Heart left ventricle (tissue), 16 donors: ENCODE measurements around the gene ADAP2. TPM values are rescaled to one million over a fixed set of nuclear protein-coding genes. Genes with fewer than 3 reads are reported as not detected.
A peak's percentile ranks its signal among the peaks of the same experiment; 100 is the strongest.

ENCODE experiments used
- ATAC-seq, 4 donors: fragments of 200-7000 bp; cut with Tn5 transposase; one replicate each; pipeline ENCODE4 v1.9.1; 2020 to 2022; ENCODE audit warnings: moderate library complexity in 4 of 4, mild to moderate bottlenecking in 3 of 4, moderate number of reproducible peaks in 1 of 4
- DNase-seq, 5 donors: peaks; one replicate each; pipeline ENCODE4 v3.0.0-alpha.2; 2020
- H3K27ac ChIP-seq, 12 donors: fragments of 200-600 bp; sonication (generic) in 4 of 12; one replicate each; pipeline versions ENCODE4 v1.5.0 to v1.8.0; 2016 to 2022; ENCODE audit warnings: mild to moderate bottlenecking in 2 of 12
- H3K27me3 ChIP-seq, 9 donors: fragments of 200-600 bp; sonication (generic) in 2 of 9; one replicate each; pipeline versions ENCODE4 v1.5.1 to v1.8.0; 2016 to 2022; ENCODE audit warnings: mild to moderate bottlenecking in 3 of 9
- H3K36me3 ChIP-seq, 9 donors: fragments of 200-600 bp; sonication (generic) in 2 of 9; one replicate each; pipeline versions ENCODE4 v1.5.0 to v1.8.0; 2018 to 2022; ENCODE audit warnings: mild to moderate bottlenecking in 2 of 9
- H3K4me1 ChIP-seq, 12 donors: fragments of 200-600 bp; sonication (generic) in 4 of 12; one replicate each; pipeline versions ENCODE4 v1.5.0 to v1.8.0; 2016 to 2022; ENCODE audit warnings: mild to moderate bottlenecking in 3 of 12
- H3K4me3 ChIP-seq, 12 donors: fragments of 200-600 bp; sonication (generic) in 4 of 12; one replicate each; pipeline versions ENCODE4 v1.5.0 to v1.8.0; 2017 to 2022; ENCODE audit warnings: mild to moderate bottlenecking in 9 of 12, moderate library complexity in 4 of 12
- H3K9me3 ChIP-seq, 12 donors: fragments of 200-600 bp; sonication (generic) in 4 of 12; one replicate each; pipeline versions ENCODE4 v1.5.0 to v1.8.0; 2016 to 2022; ENCODE audit warnings: mild to moderate bottlenecking in 1 of 12
- CTCF ChIP-seq, 12 donors: fragments of 200-600 bp; sonication (generic) in 4 of 12; IDR thresholded peaks; one replicate each; pipeline versions ENCODE4 v1.5.0 to v1.8.0; 2018 to 2022; ENCODE audit warnings: antibody characterized with exemption in 12 of 12, mild to moderate bottlenecking in 5 of 12
- POLR2A ChIP-seq, 2 donors: fragments of 450-650 bp; IDR thresholded peaks; one replicate each; pipeline ENCODE4 v1.6.1; 2017; ENCODE audit warnings: antibody characterized with exemption in 2 of 2, mild to moderate bottlenecking in 2 of 2, moderate library complexity in 2 of 2
- WGBS, 4 donors: extraction: QIAGEN DNeasy Blood & Tissue Kit in 2 of 4; methylation state at CpG; one replicate each; pipeline versions ENCODE4 v1.1.5 to v1.1.7; 2013 to 2018; 5-methylcytosine and 5-hydroxymethylcytosine counted together
- intact Hi-C, 10 donors: fragments of 100-400 bp; cut with DNase I; formaldehyde crosslinking; loops; one replicate each; pipeline versions ENCODE4 v1.11.1 to v1.14.2; 2022
- polyA plus RNA-seq, 2 donors: library from polyadenylated mRNA; stranded (reverse); fragments of 200-250 nt; gene quantifications; one replicate each; pipeline ENCODE4 v1.2.3, GENCODE V29; 2013
- total RNA-seq, 9 donors: library from RNA; depleted of rRNA in 2 of 9; stranded (reverse); fragments of >200 nt in 2 of 9; fragmentation: NEBNext Ultra II Directional in 3 of 9; extraction: Animal tissue kit (Norgen Biotek cat#: 25700) in 3 of 9; gene quantifications; one replicate each; pipeline versions ENCODE4 v1.1.0 to v1.2.4, GENCODE V29; 2016 to 2023
- donor health status: ischemic (EF 13 %, LVEDD 7.1; RV severe dilation, severe dysfunction).
- donor health status: healthy with polysubstance abuse.
- donor health status: DM: no; HTN: yes; CAD: no.
- donor health status: DM: no; HTN: no; CAD: no.
- donor health status: ischemic (EF 25% LVEDD 6.9; RV normal size, moderate dysfunction).
- donor health status: ischemic (EF 25% LVEDD 5.7; RV mildly dilated, moderate dysfunction).
- donor health status: healthy.
- donor health status: DM: yes; HTN: yes; CAD: no.
- donor health status: ischemic (EF 35%, LVEDD 5.7; RV mildly dilated, moderate dysfunction).
- donor health status: nonischemic (EF 11% LVEDD 7.7; RV severe dilation, severe dysfunction).
- donor health status: DM: yes; HTN: yes; CAD: no.
- donor health status: PGD.
- donor health status: ischemic (EF 29% LVEDD 5.4; RV normal size, mild dysfunction).
- donor health status: nonischemic (EF 23%, LVEDD 6.1; RV moderate dilation, normal function).

The ADAP2 gene
- total and polyA plus RNA-seq, 11 donors, result 3.1 to 43.5 (median 6.4) TPM

GRCh38 chr17:30920683-30921543, 832 bp upstream of the ADAP2 start:
- Histone ChIP-seq H3K9me3 (no peaks in the 10 kb centered on the region), H3K27ac (peak overlapping the region in 8 of 12 donors; percentile 29 to 86 (median 66)), H3K36me3 (peaks cover 0 to 11% (median 0%) of the 10 kb centered on the region in 9 donors), H3K4me1 (peaks cover 0 to 24% (median 6%) of the 10 kb centered on the region in 12 donors), H3K4me3 (peak overlapping the region in 8 of 12 donors; percentile 52 to 75 (median 66)), H3K27me3 (peaks cover 0 to 36% (median 18%) of the 10 kb centered on the region in 9 donors)
- WGBS, 4 donors, result 84 to 92% (median 88%) methylated on average over 11 of the region's 11 CpGs
- DNase-seq (no peak), ATAC-seq (no peak)
- intact Hi-C loops, result loop anchor here in 2 of 10 donors (5.0 kb wide), 1 partner anchor 46 kb away; no protein-coding TSS in a partner anchor
- no peak for TF ChIP-seq CTCF (IDR thresholded peaks at IDR 0.05)
- TF ChIP-seq POLR2A (IDR thresholded peaks at IDR 0.05), result no peak

GRCh38 chr17:30922235-30923030, 688 bp downstream of the ADAP2 start:
- H3K4me1 ChIP-seq, result peaks cover 0 to 24% (median 6%) of the 10 kb centered on the region in 12 donors
- H3K27me3 ChIP-seq, result peaks cover 0 to 41% (median 18%) of the 10 kb centered on the region in 9 donors
- intact Hi-C loops, result loop anchor here in 2 of 10 donors (5.0 kb wide), 1 partner anchor 45 kb away; no protein-coding TSS in a partner anchor
- H3K36me3 ChIP-seq, result peaks cover 0 to 23% (median 0%) of the 10 kb centered on the region in 9 donors
- peak overlapping the region in 11 of 12 donors; percentile 49 to 86 (median 69) for H3K27ac ChIP-seq
- peak in 2 of 4 donors; percentile 36 to 47 for ATAC-seq
- TF ChIP-seq POLR2A (IDR thresholded peaks at IDR 0.05) (no peak), CTCF (IDR thresholded peaks at IDR 0.05) (no peak)
- WGBS, 4 donors, result 1 to 4% (median 3%) methylated on average over 53 to 66 of the region's 66 CpGs
- DNase-seq, result peak in 4 of 5 donors; percentile 10 to 68 (median 28)
- peak overlapping the region; percentile 16 to 75 (median 60) for H3K4me3 ChIP-seq
- H3K9me3 ChIP-seq, result no peaks in the 10 kb centered on the region

DNA sequence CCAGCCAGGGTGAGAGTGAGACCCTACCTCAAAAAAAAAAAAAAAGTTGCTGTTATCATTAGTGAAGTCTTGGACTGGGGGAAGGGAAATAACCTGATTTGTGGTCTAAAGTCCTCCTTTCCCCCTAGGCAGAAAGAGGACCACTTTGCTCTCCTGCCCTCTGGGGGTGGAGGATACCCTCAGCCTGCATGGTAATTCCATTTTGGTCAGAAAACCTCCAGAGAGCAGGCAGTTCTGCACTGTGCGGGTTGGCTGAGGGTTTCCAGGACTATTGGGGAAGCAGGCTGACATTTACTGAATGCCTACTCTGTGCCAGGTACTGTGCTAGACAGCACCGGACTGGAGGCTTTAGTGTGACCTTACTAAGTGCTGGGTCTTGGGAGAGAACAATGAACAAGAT, 2.6 kb downstream of the ADAP2 start:
- DNase-seq (no peak), ATAC-seq (no peak)
- WGBS, 4 donors, result 50 to 64% (median 60%) methylated on average over 2 of the region's 2 CpGs
- H3K4me3 ChIP-seq, result no peak overlapping the region
- H3K9me3 ChIP-seq, result no peaks in the 10 kb centered on the region
- peaks cover 0 to 41% (median 18%) of the 10 kb centered on the region in 9 donors for H3K27me3 ChIP-seq
- TF ChIP-seq POLR2A (IDR thresholded peaks at IDR 0.05) (no peak), CTCF (IDR thresholded peaks at IDR 0.05) (no peak)
- intact Hi-C loops, result loop anchor here in 2 of 10 donors (5.0 kb wide), 1 partner anchor 43 kb away; no protein-coding TSS in a partner anchor
- peaks cover 0 to 33% (median 0%) of the 10 kb centered on the region in 9 donors for H3K36me3 ChIP-seq
- peaks cover 0 to 24% (median 6%) of the 10 kb centered on the region in 12 donors for H3K4me1 ChIP-seq
- H3K27ac ChIP-seq, result no peak overlapping the region
